ENCODE results near the gene OXNAD1.

Gene OXNAD1

GRCh38 chr3:16248556-16248955, 16.5 kb upstream of the OXNAD1 start:
- no peak for DNase-seq

GRCh38 chr3:16249336-16249735, 15.7 kb upstream of the OXNAD1 start:
- no peak for DNase-seq

GRCh38 chr3:16249886-16250285, 15.1 kb upstream of the OXNAD1 start:
- no peak for DNase-seq

- no peak for DNase-seq
Observed at GRCh38 chr3:16251316-16252085, 13.5 kb upstream of the OXNAD1 start.

GRCh38 chr3:16252243-16252978, 12.6 kb upstream of the OXNAD1 start:
- DNase-seq = no peak

GRCh38 chr3:16252988-16253387, 12.0 kb upstream of the OXNAD1 start:
- no peak for DNase-seq

GRCh38 chr3:16253601-16254000, 11.4 kb upstream of the OXNAD1 start:
- DNase-seq = no peak

- no peak for DNase-seq
Observed at GRCh38 chr3:16254916-16255315, 10.1 kb upstream of the OXNAD1 start.

- no peak for DNase-seq
Observed at GRCh38 chr3:16255326-16255725, 9.7 kb upstream of the OXNAD1 start.

- DNase-seq = no peak
Observed at GRCh38 chr3:16255726-16256125, 9.3 kb upstream of the OXNAD1 start.

- no peak for DNase-seq
Observed at GRCh38 chr3:16257309-16257708, 7.7 kb upstream of the OXNAD1 start.

GRCh38 chr3:16258177-16258576, 6.8 kb upstream of the OXNAD1 start:
- no peak for DNase-seq

GRCh38 chr3:16258866-16259265, 6.1 kb upstream of the OXNAD1 start:
- no peak for DNase-seq

- no peak for DNase-seq
Observed at GRCh38 chr3:16260046-16260445, 5.0 kb upstream of the OXNAD1 start.

GRCh38 chr3:16262174-16262573, 2.8 kb upstream of the OXNAD1 start:
- no peak for DNase-seq

GRCh38 chr3:16264174-16264707, 771 bp upstream of the OXNAD1 start:
- DNase-seq = no peak

GRCh38 chr3:16265455-16265786, 409 bp downstream of the OXNAD1 start:
- no peak for DNase-seq

- no peak for DNase-seq
Observed at GRCh38 chr3:16266714-16267113, 1.7 kb downstream of the OXNAD1 start.

- DNase-seq = no peak
Observed at GRCh38 chr3:16270855-16271254, 5.8 kb downstream of the OXNAD1 start.

GRCh38 chr3:16272588-16272987, 7.6 kb downstream of the OXNAD1 start:
- no peak for DNase-seq

GRCh38 chr3:16273867-16274266, 8.9 kb downstream of the OXNAD1 start:
- DNase-seq = no peak

- no peak for DNase-seq
Observed at GRCh38 chr3:16277471-16277870, 12.5 kb downstream of the OXNAD1 start.

GRCh38 chr3:16279010-16279801, 14.2 kb downstream of the OXNAD1 start:
- DNase-seq = no peak

GRCh38 chr3:16280671-16281070, 15.7 kb downstream of the OXNAD1 start:
- no peak for DNase-seq

All from NCI-H2107 (cell line).